ENCODE results near the gene C6orf47.

C6orf47 gene

GRCh38 chr6:31634131-31634530 lies 26.4 kb downstream of the C6orf47 start:
- DNase-seq = peak; percentile 69

- DNase-seq = no peak
Measured at GRCh38 chr6:31633447-31633846, 27.1 kb downstream of the C6orf47 start.

GRCh38 chr6:31632279-31632946 lies 28.2 kb downstream of the C6orf47 start:
- no peak for DNase-seq

GRCh38 chr6:31631681-31632278 lies 28.8 kb downstream of the C6orf47 start:
- DNase-seq = no peak

- no peak for DNase-seq
Measured at GRCh38 chr6:31631209-31631608, 29.4 kb downstream of the C6orf47 start.

- DNase-seq = no peak
Measured at GRCh38 chr6:31630177-31630934, 30.2 kb downstream of the C6orf47 start.

- no peak for DNase-seq
Measured at GRCh38 chr6:31629014-31629413, 31.6 kb downstream of the C6orf47 start.

- DNase-seq = no peak
Measured at GRCh38 chr6:31627690-31628287, 32.8 kb downstream of the C6orf47 start.

GRCh38 chr6:31626952-31627351 lies 33.6 kb downstream of the C6orf47 start:
- no peak for DNase-seq

GRCh38 chr6:31624070-31624469 lies 36.5 kb downstream of the C6orf47 start:
- no peak for DNase-seq

GRCh38 chr6:31622684-31623091 lies 37.9 kb downstream of the C6orf47 start:
- no peak for DNase-seq

- peak; percentile 48 for DNase-seq
Measured at GRCh38 chr6:31621991-31622390, 38.6 kb downstream of the C6orf47 start.

GRCh38 chr6:31621320-31621939 lies 39.1 kb downstream of the C6orf47 start:
- no peak for DNase-seq

- DNase-seq = peak; percentile 81
Measured at GRCh38 chr6:31620586-31621319, 39.8 kb downstream of the C6orf47 start, which contains the start of gene PRRC2A. TSS of gene PRRC2A (plus strand) at chr6:31620715. CDS start at chr6:31622790, 2,075 bp downstream.

GRCh38 chr6:31619805-31620585 lies 40.6 kb downstream of the C6orf47 start:
- DNase-seq = peak; percentile 100

- no peak for DNase-seq
Measured at GRCh38 chr6:31617010-31617409, 43.6 kb downstream of the C6orf47 start.

- no peak for DNase-seq
Measured at GRCh38 chr6:31615748-31616147, 44.8 kb downstream of the C6orf47 start.

- no peak for DNase-seq
Measured at GRCh38 chr6:31614684-31615578, 45.6 kb downstream of the C6orf47 start, which contains the start of gene AIF1. TSS of gene AIF1 (plus strand) at chr6:31615234. CDS start at chr6:31615330, 96 bp downstream.

GRCh38 chr6:31614075-31614619 lies 46.4 kb downstream of the C6orf47 start:
- DNase-seq = no peak

GRCh38 chr6:31610968-31611367 lies 49.6 kb downstream of the C6orf47 start:
- no peak for DNase-seq
